GM20431 (cell line): ENCODE results near the gene TMEM14A.
"Not testable (repeated sequence)": the region's sequence is repeated elsewhere in the genome, so short reads cannot be mapped to it uniquely, and the experiment has no call there.

Source experiments
- in situ Hi-C: fragments of 300-500 bp; cut with MseI, MboI; formaldehyde crosslinking; loops from one replicate; pipeline ENCODE4 v1.15.0; 2020; ENCODE audit warnings: low sequenced_read_pairs; ENCODE audit not compliant: unreplicated experiment

TMEM14A gene

GRCh38 chr6:52686878-52687699 is 16.2 kb downstream of the TMEM14A start:
- in situ Hi-C loops = no loop called here

- in situ Hi-C loops = no loop called here
These were observed 18.9 kb downstream of the TMEM14A start for GRCh38 chr6:52689857-52690256.

- in situ Hi-C loops = no loop called here
These were observed 20.8 kb downstream of the TMEM14A start for GRCh38 chr6:52691718-52692117.

- in situ Hi-C loops = no loop called here
These were observed 22.9 kb downstream of the TMEM14A start for GRCh38 chr6:52693773-52694172.

GRCh38 chr6:52694404-52694803 is 23.5 kb downstream of the TMEM14A start:
- in situ Hi-C loops = no loop called here

- in situ Hi-C loops = no loop called here
These were observed 25.5 kb downstream of the TMEM14A start for GRCh38 chr6:52696418-52696817.

GRCh38 chr6:52697903-52698302 is 27.0 kb downstream of the TMEM14A start:
- in situ Hi-C loops = no loop called here

GRCh38 chr6:52704060-52704459 is 33.1 kb downstream of the TMEM14A start:
- in situ Hi-C loops = no loop called here

- in situ Hi-C loops = not testable (repeated sequence)
These were observed 34.0 kb downstream of the TMEM14A start for GRCh38 chr6:52704781-52705502.

- in situ Hi-C loops = no loop called here
These were observed 35.1 kb downstream of the TMEM14A start for GRCh38 chr6:52706001-52706400.

- in situ Hi-C loops = no loop called here
These were observed 37.2 kb downstream of the TMEM14A start for GRCh38 chr6:52707963-52708680.

GRCh38 chr6:52712136-52712535 is 41.2 kb downstream of the TMEM14A start:
- in situ Hi-C loops = no loop called here

GRCh38 chr6:52714761-52715160 is 43.8 kb downstream of the TMEM14A start:
- in situ Hi-C loops = not testable (repeated sequence)

- in situ Hi-C loops = no loop called here
These were observed 47.6 kb downstream of the TMEM14A start for GRCh38 chr6:52718550-52718949.

GRCh38 chr6:52720321-52720720 is 49.4 kb downstream of the TMEM14A start:
- in situ Hi-C loops = no loop called here

GRCh38 chr6:52724042-52724405 is 53.1 kb downstream of the TMEM14A start:
- in situ Hi-C loops = no loop called here

GRCh38 chr6:52724406-52725121 is 53.7 kb downstream of the TMEM14A start:
- in situ Hi-C loops = no loop called here

- in situ Hi-C loops = no loop called here
These were observed 54.2 kb downstream of the TMEM14A start for GRCh38 chr6:52725143-52725534.

GRCh38 chr6:52725535-52726192 is 54.8 kb downstream of the TMEM14A start:
- in situ Hi-C loops = no loop called here

GRCh38 chr6:52726193-52726542 is 55.3 kb downstream of the TMEM14A start:
- in situ Hi-C loops = no loop called here
